Aorta (tissue), 5 donors: ENCODE data around the gene RNU7-1. TPM values are rescaled to one million over a fixed set of nuclear protein-coding genes. Genes with fewer than 3 reads are reported as not detected.

Experiments used
- ATAC-seq: fragments of 200-7000 bp; cut with Tn5 transposase; one replicate; pipeline ENCODE4 v1.9.1; 2022; ENCODE audit warnings: moderate library complexity; ENCODE audit not compliant: low FRiP score
- DNase-seq, 2 donors: peaks; one replicate each; pipeline ENCODE4 v3.0.0-alpha.2; 2020
- H3K27ac ChIP-seq, 2 donors: one replicate each; pipeline ENCODE4 v1.5.1; 2013; ENCODE audit warnings: low read length in 2 of 2, mild to moderate bottlenecking in 2 of 2, moderate library complexity in 2 of 2, control low read depth in 1 of 2, inconsistent platforms in 1 of 2, low read depth in 1 of 2
- H3K27me3 ChIP-seq, 2 donors: one replicate each; pipeline ENCODE4 v1.6.1; 2013; ENCODE audit warnings: control low read depth in 1 of 2, low read length in 1 of 2, mild to moderate bottlenecking in 1 of 2, moderate library complexity in 1 of 2; ENCODE audit not compliant: insufficient read depth in 2 of 2, control insufficient read depth in 1 of 2
- H3K36me3 ChIP-seq, 2 donors: one replicate each; pipeline ENCODE4 v1.6.1; 2013; ENCODE audit warnings: control low read depth in 1 of 2, low read length in 1 of 2, mild to moderate bottlenecking in 1 of 2; ENCODE audit not compliant: insufficient read depth in 2 of 2, control insufficient read depth in 1 of 2
- H3K4me1 ChIP-seq, 2 donors: one replicate each; pipeline ENCODE4 v1.6.1; 2013; ENCODE audit warnings: low read length in 2 of 2, control low read depth in 1 of 2, mild to moderate bottlenecking in 1 of 2, moderate library complexity in 1 of 2; ENCODE audit not compliant: insufficient read depth in 2 of 2, control insufficient read depth in 1 of 2
- H3K4me3 ChIP-seq, 2 donors: one replicate each; pipeline ENCODE4 v1.5.1; 2013; ENCODE audit warnings: low read length in 2 of 2, control low read depth in 1 of 2, mild to moderate bottlenecking in 1 of 2
- H3K9me3 ChIP-seq: one replicate; pipeline ENCODE4 v1.6.1; 2013; ENCODE audit warnings: mild to moderate bottlenecking, low read length; ENCODE audit not compliant: control insufficient read depth
- WGBS, 2 donors: extraction: QIAGEN DNeasy Blood & Tissue Kit; methylation state at CpG; one replicate each; pipeline ENCODE4 v1.1.7; 2013; 5-methylcytosine and 5-hydroxymethylcytosine counted together
- intact Hi-C, 2 donors: fragments of 100-400 bp; cut with DNase I; formaldehyde crosslinking; loops; one replicate each; pipeline versions ENCODE4 v1.14.2 to v1.15.0; 2022
- long read RNA-seq, 2 donors: library from polyadenylated mRNA; unstranded; transcript quantifications; one replicate each; pipeline ENCODE4 v2.0.0, GENCODE V29; 2020 to 2021
- polyA plus RNA-seq, 2 donors: library from polyadenylated mRNA; stranded (reverse); fragments of 200-250 nt; gene quantifications; one replicate each; pipeline ENCODE4 v1.2.3, GENCODE V29; 2013
- total RNA-seq, 2 donors: library from RNA; stranded (reverse); fragmentation: NEBNext Ultra II Directional; extraction: Animal tissue kit (Norgen Biotek cat#: 25700); gene quantifications; one replicate each; pipeline ENCODE4 v1.2.1, GENCODE V29; 2021
- donor health status: healthy with polysubstance abuse.
- donor health status: Bipolar disorder and iron deficiency.
- donor health status: DM: no; HTN: no; CAD: no.
- donor health status: DM: no; HTN: no; CAD: no.
- donor health status: DM: yes; HTN: yes; CAD: no.

Gene RNU7-1
- total RNA-seq = not detected
- polyA plus RNA-seq = not detected
- long read RNA-seq, donor 1 = 0 reads
- long read RNA-seq, donor 2 = 0 reads

GRCh38 chr12:6943722-6944380, at the start of gene RNU7-1, which contains the start of gene C12orf57:
Gene RNU7-1, plus strand, starts transcription at chr12:6943816.
Gene C12orf57, plus strand, starts transcription at chr12:6944022. Its CDS starts 100 bp downstream, at chr12:6944122.
- H3K4me3 ChIP-seq = peak within 1 kb of the TSS; percentile 34 to 70
- WGBS, 2 donors = 0% methylated on average over 31 of the region's 31 CpGs
- H3K9me3 ChIP-seq = no peaks in the 10 kb centered on the region
- intact Hi-C loops = loop anchor here (2.0 to 5.0 kb wide), 2 partner anchors 77 to 165 kb away; partner anchors contain the start of genes C1RL (in 1 of the 2) and TPI1 (in 1 of the 2)
- peaks cover 0 to 3% of the 10 kb centered on the region in 2 donors for H3K36me3 ChIP-seq
- ATAC-seq = peak; percentile 83
- H3K27me3 ChIP-seq = peaks cover 0 to 4% of the 10 kb centered on the region in 2 donors
- peak within 1 kb of the TSS; percentile 93 to 99 for H3K27ac ChIP-seq
- DNase-seq = peak; percentile 82 to 92
- no peaks in the 10 kb centered on the region for H3K4me1 ChIP-seq

GRCh38 chr12:6894321-6894720, 49.3 kb upstream of the RNU7-1 start:
- 81 to 84% methylated on average over 3 of the region's 3 CpGs for WGBS, 2 donors
- DNase-seq (peak in 1 of 2 donors; percentile 11), ATAC-seq (no peak)
- H3K4me3 ChIP-seq = no peak overlapping the region
- H3K9me3 ChIP-seq = no peaks in the 10 kb centered on the region
- intact Hi-C loops = no loop called here
- no peak overlapping the region for H3K27ac ChIP-seq
- H3K4me1 ChIP-seq = no peaks in the 10 kb centered on the region
- H3K36me3 ChIP-seq = no peaks in the 10 kb centered on the region
- no peaks in the 10 kb centered on the region for H3K27me3 ChIP-seq

- 46 to 63% methylated on average over 6 of the region's 6 CpGs for WGBS, 2 donors
- Histone ChIP-seq H3K36me3 (no peaks in the 10 kb centered on the region), H3K9me3 (no peaks in the 10 kb centered on the region), H3K27me3 (no peaks in the 10 kb centered on the region), H3K4me1 (no peaks in the 10 kb centered on the region), H3K27ac (no peak overlapping the region), H3K4me3 (no peak overlapping the region)
- DNase-seq (no peak), ATAC-seq (no peak)
- intact Hi-C loops = no loop called here
Observed at GRCh38 chr12:6896846-6897435, 46.7 kb upstream of the RNU7-1 start.

GRCh38 chr12:6899427-6899826, 44.2 kb upstream of the RNU7-1 start:
- Histone ChIP-seq H3K4me3 (no peak overlapping the region), H3K36me3 (no peaks in the 10 kb centered on the region), H3K9me3 (no peaks in the 10 kb centered on the region), H3K27ac (no peak overlapping the region), H3K27me3 (no peaks in the 10 kb centered on the region), H3K4me1 (no peaks in the 10 kb centered on the region)
- no peak for ATAC-seq
- DNase-seq = no peak
- intact Hi-C loops = no loop called here
- 74 to 81% methylated on average over 5 of the region's 5 CpGs for WGBS, 2 donors

GRCh38 chr12:6899837-6900519, 43.6 kb upstream of the RNU7-1 start:
- intact Hi-C loops = no loop called here
- H3K27ac ChIP-seq = no peak overlapping the region

GRCh38 chr12:6902448-6902847, 41.2 kb upstream of the RNU7-1 start:
- ATAC-seq (no peak), DNase-seq (no peak)
- no peaks in the 10 kb centered on the region for H3K36me3 ChIP-seq
- WGBS, 2 donors = 83 to 89% methylated on average over 4 of the region's 4 CpGs
- H3K27ac ChIP-seq = no peak overlapping the region
- H3K4me1 ChIP-seq = no peaks in the 10 kb centered on the region
- H3K27me3 ChIP-seq = no peaks in the 10 kb centered on the region
- H3K4me3 ChIP-seq = no peak overlapping the region
- no peaks in the 10 kb centered on the region for H3K9me3 ChIP-seq
- intact Hi-C loops = no loop called here

More at GRCh38 chr12:6899837-6900519, 43.6 kb upstream of the RNU7-1 start:
- Histone ChIP-seq H3K9me3 (no peaks in the 10 kb centered on the region), H3K27me3 (no peaks in the 10 kb centered on the region), H3K36me3 (no peaks in the 10 kb centered on the region), H3K4me3 (no peak overlapping the region), H3K4me1 (no peaks in the 10 kb centered on the region)
- DNase-seq = peak in 1 of 2 donors; percentile 88
- no peak for ATAC-seq
- WGBS, 2 donors = 55 to 64% methylated on average over 10 of the region's 10 CpGs

GRCh38 chr12:6903722-6904121, 39.9 kb upstream of the RNU7-1 start:
- no peaks in the 10 kb centered on the region for H3K36me3 ChIP-seq
- H3K27me3 ChIP-seq = no peaks in the 10 kb centered on the region
- no peak overlapping the region for H3K27ac ChIP-seq
- intact Hi-C loops = no loop called here
- no peak overlapping the region for H3K4me3 ChIP-seq
- ATAC-seq = no peak
- H3K4me1 ChIP-seq = no peaks in the 10 kb centered on the region
- H3K9me3 ChIP-seq = no peaks in the 10 kb centered on the region
- no peak for DNase-seq
- 90 to 91% methylated on average over 1 of the region's 1 CpG for WGBS, 2 donors

GRCh38 chr12:6904280-6905276, 39.0 kb upstream of the RNU7-1 start, which contains the start of gene LRRC23:
Gene LRRC23, plus strand, starts transcription at chr12:6904822. Its CDS starts 812 bp downstream, at chr12:6905634.
- WGBS, 2 donors = 4% methylated on average over 34 of the region's 34 CpGs
- Histone ChIP-seq H3K27ac (peak within 1 kb of the TSS in 1 of 2 donors; percentile 62), H3K9me3 (no peaks in the 10 kb centered on the region), H3K4me3 (peak within 1 kb of the TSS; percentile 15 to 62), H3K27me3 (no peaks in the 10 kb centered on the region), H3K4me1 (no peaks in the 10 kb centered on the region), H3K36me3 (no peaks in the 10 kb centered on the region)
- intact Hi-C loops = no loop called here
- ATAC-seq (peak; percentile 97), DNase-seq (peak; percentile 98 to 99)
